H1 (cell line): ENCODE results near the gene SASH3. TPM values are rescaled to one million over a fixed set of nuclear protein-coding genes. Genes with fewer than 3 reads are reported as not detected.

Experiments used
- BACH1 ChIP-seq: IDR thresholded peaks from 2 replicates; pipeline ENCODE4 v1.6.1; 2012; ENCODE audit warnings: low read length, improper control_type of control experiment
- BCL11A ChIP-seq, 2 experiments: IDR thresholded peaks; one replicate each; pipeline ENCODE4 v1.6.1; 2011; ENCODE audit warnings: low read depth in 2 of 2, low read length in 2 of 2, mild to moderate bottlenecking in 2 of 2
- EGR1 ChIP-seq: IDR thresholded peaks from 2 replicates; pipeline ENCODE4 v1.6.1; 2011; ENCODE audit warnings: low read depth, low read length, borderline replicate concordance
- JUND ChIP-seq: IDR thresholded peaks from 2 replicates; pipeline ENCODE4 v1.6.1; 2011; ENCODE audit warnings: mild to moderate bottlenecking, improper control_type of control experiment, low read length
- POLR2AphosphoS5 ChIP-seq: IDR thresholded peaks from 2 replicates; pipeline ENCODE4 v1.6.1; 2011; ENCODE audit warnings: low read depth, low read length
- SIRT6 ChIP-seq: IDR thresholded peaks from one replicate; pipeline ENCODE4 v1.7.1; 2012; ENCODE audit warnings: low read length, inconsistent platforms
- polyA plus RNA-seq, 7 experiments: library from polyadenylated mRNA; depleted of rRNA in 3 of 7; stranded (reverse) in 5 of 7; unstranded in 2 of 7; fragments of >200 nt in 5 of 7; fragments of 200-250 nt in 2 of 7; gene quantifications; 1 replicate in 5 of 7; 2 replicates in 1 of 7; 4 replicates in 1 of 7; pipeline versions ENCODE4 v1.2.1 to v1.2.3, GENCODE V29; 2011 to 2013; ENCODE audit warnings: missing spikeins in 2 of 7, mixed read lengths in 2 of 7
- total RNA-seq: library from RNA; stranded (reverse); fragmentation: NEBNext Ultra II Directional; extraction: Animal tissue kit (Norgen Biotek cat#: 25700); gene quantifications from 2 replicates; pipeline ENCODE4 v1.2.1, GENCODE V29; 2021
- TF ChIP-seq, protein P1 (sequence below): fragments of 300-600 bp; sonication (generic); IDR thresholded peaks from 2 replicates; pipeline ENCODE4 v1.7.1; 2012; ENCODE audit warnings: low read length, moderate library complexity, mild to moderate bottlenecking, inconsistent platforms; ENCODE audit not compliant: insufficient replicate concordance

SASH3 gene
- total and polyA plus RNA-seq, 2 of the 8 experiments (the other 6 are each of a cell fraction or from before 2014, with no cell fraction given): not detected

DNA sequence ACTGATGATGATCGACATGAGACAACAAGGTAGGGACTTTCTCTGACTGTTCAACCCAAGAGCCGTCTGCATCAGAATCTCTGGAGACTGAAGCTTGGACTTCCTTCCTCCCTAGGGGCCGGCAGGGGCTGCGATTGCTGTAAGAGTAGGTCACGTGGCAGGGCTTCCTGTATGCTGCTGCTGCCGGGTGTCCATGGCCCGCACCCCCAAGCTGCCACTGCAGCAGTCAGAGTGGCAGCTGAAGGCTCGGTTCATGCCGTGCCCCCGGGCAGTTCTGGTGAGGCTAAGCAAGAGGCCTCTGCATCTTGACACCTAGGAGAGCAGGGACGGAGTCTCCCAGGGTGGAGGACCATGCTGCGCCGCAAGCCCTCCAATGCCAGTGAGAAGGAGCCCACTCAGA, at the start of gene SASH3 (continued):
- TF ChIP-seq SIRT6 (no peak), EGR1 (no peak), BCL11A (IDR thresholded peaks at IDR 0.05; ENCODE audit: low read depth in 2 of 2, low read length in 2 of 2) (no peak), POLR2AphosphoS5 (no peak), JUND (no peak), BACH1 (no peak)
- TF ChIP-seq, protein P1, sequence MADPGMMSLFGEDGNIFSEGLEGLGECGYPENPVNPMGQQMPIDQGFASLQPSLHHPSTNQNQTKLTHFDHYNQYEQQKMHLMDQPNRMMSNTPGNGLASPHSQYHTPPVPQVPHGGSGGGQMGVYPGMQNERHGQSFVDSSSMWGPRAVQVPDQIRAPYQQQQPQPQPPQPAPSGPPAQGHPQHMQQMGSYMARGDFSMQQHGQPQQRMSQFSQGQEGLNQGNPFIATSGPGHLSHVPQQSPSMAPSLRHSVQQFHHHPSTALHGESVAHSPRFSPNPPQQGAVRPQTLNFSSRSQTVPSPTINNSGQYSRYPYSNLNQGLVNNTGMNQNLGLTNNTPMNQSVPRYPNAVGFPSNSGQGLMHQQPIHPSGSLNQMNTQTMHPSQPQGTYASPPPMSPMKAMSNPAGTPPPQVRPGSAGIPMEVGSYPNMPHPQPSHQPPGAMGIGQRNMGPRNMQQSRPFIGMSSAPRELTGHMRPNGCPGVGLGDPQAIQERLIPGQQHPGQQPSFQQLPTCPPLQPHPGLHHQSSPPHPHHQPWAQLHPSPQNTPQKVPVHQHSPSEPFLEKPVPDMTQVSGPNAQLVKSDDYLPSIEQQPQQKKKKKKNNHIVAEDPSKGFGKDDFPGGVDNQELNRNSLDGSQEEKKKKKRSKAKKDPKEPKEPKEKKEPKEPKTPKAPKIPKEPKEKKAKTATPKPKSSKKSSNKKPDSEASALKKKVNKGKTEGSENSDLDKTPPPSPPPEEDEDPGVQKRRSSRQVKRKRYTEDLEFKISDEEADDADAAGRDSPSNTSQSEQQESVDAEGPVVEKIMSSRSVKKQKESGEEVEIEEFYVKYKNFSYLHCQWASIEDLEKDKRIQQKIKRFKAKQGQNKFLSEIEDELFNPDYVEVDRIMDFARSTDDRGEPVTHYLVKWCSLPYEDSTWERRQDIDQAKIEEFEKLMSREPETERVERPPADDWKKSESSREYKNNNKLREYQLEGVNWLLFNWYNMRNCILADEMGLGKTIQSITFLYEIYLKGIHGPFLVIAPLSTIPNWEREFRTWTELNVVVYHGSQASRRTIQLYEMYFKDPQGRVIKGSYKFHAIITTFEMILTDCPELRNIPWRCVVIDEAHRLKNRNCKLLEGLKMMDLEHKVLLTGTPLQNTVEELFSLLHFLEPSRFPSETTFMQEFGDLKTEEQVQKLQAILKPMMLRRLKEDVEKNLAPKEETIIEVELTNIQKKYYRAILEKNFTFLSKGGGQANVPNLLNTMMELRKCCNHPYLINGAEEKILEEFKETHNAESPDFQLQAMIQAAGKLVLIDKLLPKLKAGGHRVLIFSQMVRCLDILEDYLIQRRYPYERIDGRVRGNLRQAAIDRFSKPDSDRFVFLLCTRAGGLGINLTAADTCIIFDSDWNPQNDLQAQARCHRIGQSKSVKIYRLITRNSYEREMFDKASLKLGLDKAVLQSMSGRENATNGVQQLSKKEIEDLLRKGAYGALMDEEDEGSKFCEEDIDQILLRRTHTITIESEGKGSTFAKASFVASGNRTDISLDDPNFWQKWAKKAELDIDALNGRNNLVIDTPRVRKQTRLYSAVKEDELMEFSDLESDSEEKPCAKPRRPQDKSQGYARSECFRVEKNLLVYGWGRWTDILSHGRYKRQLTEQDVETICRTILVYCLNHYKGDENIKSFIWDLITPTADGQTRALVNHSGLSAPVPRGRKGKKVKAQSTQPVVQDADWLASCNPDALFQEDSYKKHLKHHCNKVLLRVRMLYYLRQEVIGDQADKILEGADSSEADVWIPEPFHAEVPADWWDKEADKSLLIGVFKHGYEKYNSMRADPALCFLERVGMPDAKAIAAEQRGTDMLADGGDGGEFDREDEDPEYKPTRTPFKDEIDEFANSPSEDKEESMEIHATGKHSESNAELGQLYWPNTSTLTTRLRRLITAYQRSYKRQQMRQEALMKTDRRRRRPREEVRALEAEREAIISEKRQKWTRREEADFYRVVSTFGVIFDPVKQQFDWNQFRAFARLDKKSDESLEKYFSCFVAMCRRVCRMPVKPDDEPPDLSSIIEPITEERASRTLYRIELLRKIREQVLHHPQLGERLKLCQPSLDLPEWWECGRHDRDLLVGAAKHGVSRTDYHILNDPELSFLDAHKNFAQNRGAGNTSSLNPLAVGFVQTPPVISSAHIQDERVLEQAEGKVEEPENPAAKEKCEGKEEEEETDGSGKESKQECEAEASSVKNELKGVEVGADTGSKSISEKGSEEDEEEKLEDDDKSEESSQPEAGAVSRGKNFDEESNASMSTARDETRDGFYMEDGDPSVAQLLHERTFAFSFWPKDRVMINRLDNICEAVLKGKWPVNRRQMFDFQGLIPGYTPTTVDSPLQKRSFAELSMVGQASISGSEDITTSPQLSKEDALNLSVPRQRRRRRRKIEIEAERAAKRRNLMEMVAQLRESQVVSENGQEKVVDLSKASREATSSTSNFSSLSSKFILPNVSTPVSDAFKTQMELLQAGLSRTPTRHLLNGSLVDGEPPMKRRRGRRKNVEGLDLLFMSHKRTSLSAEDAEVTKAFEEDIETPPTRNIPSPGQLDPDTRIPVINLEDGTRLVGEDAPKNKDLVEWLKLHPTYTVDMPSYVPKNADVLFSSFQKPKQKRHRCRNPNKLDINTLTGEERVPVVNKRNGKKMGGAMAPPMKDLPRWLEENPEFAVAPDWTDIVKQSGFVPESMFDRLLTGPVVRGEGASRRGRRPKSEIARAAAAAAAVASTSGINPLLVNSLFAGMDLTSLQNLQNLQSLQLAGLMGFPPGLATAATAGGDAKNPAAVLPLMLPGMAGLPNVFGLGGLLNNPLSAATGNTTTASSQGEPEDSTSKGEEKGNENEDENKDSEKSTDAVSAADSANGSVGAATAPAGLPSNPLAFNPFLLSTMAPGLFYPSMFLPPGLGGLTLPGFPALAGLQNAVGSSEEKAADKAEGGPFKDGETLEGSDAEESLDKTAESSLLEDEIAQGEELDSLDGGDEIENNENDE: no peak
